Urothelium cell line (cell line): ENCODE data around the gene HOXC11.

ENCODE experiments used
- DNase-seq: peaks from one replicate; pipeline ENCODE4 v3.0.0; 2011; ENCODE audit warnings: low spot score, mixed read lengths
- FAIRE-seq: peaks from 2 replicates; lab custom pipeline; 2011; peaks lifted over from hg19 to GRCh38; lab: Jason Lieb, UNC

HOXC11 gene

GRCh38 chr12:53972722-53973235, at the start of gene HOXC11:
HOXC11 (plus strand) TSS chr12:53973126; CDS start chr12:53973242, 116 bp downstream.
- FAIRE-seq (no peak), DNase-seq (no peak)

- FAIRE-seq = no peak
Measured at GRCh38 chr12:53924521-53925405, 48.2 kb upstream of the HOXC11 start.

GRCh38 chr12:53927220-53928029, 45.5 kb upstream of the HOXC11 start:
- no peak for FAIRE-seq
- DNase-seq = no peak

More at GRCh38 chr12:53924521-53925405, 48.2 kb upstream of the HOXC11 start:
- no peak for DNase-seq

- DNase-seq (peak; percentile 42), FAIRE-seq (no peak)
Measured at GRCh38 chr12:53928054-53928835, 44.7 kb upstream of the HOXC11 start.

- FAIRE-seq (no peak), DNase-seq (no peak)
Measured at GRCh38 chr12:53929527-53929926, 43.4 kb upstream of the HOXC11 start.

GRCh38 chr12:53930591-53931255, 42.2 kb upstream of the HOXC11 start:
- DNase-seq (no peak), FAIRE-seq (no peak)

DNA sequence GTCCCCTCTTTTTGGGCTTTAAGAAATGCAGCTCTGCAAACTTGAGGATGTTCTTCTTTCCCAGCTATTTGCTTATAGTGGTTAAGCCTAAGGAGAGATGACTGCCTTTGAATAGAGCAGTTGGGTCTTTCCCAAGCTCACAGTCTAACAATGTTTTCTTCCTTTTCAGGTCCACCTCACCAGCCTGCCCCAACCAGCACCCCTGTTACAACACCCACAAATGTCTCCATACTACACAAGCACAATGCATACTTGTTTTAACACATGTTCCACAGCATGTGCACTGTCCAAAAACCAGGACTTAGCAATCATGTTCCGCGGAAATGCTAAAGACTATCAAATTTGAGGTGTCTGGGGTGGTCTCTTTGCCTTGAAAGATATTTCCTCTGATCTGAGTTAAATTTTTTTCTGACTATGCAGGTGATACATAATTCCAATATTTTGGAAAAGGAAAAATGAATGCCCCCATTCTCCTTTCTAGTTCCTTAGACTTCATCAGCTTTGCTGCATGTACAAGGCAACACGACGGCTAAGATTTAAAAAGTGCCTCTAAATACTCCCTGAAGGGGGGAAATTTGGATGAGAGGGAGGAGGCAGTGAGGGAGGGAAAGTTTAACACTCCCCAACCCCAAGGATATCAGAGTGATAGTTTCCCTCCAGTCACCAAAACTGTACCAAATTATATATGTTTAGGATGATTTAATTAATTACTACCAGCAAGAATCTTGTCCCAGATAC, 40.9 kb upstream of the HOXC11 start:
- DNase-seq (no peak), FAIRE-seq (no peak)

DNA sequence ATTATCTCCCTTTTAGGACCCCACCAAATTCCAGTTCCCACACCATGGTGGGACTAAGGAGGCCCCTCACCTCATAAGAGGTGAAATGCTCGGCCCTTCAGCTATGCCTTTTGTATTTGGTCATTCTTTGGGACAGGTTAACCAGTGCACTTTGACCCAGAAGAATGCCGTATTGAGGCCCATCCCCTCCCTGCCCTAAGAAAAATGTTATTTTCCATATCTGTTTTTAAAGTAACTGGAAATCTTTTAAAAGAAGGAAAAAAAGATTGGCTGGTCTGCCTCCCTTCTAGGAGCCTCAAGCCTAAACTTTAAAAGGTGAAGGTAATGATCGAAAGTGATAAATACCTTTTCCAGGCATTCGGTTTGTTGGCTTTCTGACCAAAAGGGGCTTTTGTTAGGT, 40.0 kb upstream of the HOXC11 start:
- no peak for DNase-seq
- FAIRE-seq = no peak

DNA sequence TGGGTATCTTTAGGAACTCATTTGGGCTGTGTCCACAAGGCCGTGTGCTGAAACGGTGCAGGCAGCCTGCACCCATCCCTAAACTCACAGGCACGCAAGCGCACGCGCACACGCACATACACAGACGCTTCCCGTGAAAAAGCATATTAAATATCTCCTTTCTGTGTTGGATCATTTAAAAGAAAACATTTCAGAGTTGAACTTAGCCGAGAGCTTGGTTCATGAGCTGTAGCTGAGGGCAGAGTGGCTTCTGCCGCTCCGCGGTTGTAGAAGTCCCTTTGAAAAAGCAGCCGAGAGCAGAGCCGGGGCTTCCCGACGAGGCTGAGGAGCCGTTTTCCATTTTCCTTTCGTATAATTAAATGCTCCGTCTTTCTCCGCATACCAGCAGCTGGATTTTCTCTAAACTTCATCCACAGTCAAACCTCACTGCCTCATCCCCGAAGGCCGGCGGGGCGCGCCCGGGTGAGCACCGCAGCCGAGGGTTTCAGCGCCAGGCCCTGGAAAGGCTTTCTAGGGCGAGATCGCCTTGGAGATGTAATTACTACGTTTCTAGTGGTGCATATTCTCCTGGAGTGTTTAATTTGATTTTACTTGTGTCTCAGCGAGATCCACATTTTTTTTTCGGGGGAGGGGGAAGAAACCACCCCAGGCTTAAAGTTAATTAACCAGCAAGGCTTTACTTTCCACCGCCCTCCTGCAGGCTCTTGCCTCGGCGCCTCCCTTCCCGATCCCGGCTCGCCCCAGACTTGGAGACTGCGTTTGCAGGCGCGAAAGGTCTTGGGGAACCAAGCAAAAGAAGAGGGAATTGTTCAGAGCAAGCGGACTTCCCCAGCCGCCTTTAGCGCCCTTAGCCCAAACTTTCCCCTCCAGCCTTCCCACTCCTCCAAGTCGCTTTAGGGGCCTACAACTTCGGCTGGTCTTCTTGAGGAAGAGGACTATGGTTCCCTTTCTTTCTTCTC, 37.3 kb upstream of the HOXC11 start:
- DNase-seq = no peak
- FAIRE-seq = no peak

GRCh38 chr12:53937099-53937498, 35.8 kb upstream of the HOXC11 start:
- FAIRE-seq = no peak
- DNase-seq = no peak

DNA sequence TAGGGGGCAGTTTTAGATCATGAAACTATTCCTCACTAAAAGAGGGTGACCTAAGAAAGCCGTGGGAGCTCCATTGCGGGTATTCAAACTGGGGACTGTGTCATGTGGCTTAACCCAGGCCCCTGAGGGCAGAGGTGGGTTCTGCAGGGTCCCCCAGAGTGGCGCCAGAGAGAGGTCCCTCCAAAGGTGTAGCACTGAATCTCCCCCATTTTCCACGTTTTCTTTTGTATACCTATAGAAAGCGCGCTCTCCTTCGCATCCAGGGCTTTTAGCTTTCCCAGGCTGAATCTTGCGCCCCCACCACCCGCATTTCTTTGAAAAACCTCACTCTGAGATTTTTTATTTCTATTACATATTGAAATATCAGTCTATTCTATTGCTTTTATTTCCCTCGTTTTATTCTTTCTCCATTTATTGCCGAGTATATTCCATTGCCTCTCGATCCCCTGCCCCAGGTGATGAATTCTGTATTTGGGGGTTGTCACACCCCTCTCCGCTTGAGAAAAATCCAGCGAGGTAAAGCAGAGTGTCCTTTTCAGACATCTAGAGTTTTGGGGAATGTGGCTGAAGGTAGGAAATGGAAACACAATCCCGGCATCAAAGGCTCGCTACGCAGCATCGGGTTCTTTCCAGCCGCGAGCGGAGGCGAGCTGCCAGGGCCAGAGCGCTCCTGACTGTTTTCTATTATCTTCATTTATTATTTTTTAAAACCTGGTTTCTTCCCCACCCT, 35.2 kb upstream of the HOXC11 start:
- DNase-seq (no peak), FAIRE-seq (no peak)

DNA sequence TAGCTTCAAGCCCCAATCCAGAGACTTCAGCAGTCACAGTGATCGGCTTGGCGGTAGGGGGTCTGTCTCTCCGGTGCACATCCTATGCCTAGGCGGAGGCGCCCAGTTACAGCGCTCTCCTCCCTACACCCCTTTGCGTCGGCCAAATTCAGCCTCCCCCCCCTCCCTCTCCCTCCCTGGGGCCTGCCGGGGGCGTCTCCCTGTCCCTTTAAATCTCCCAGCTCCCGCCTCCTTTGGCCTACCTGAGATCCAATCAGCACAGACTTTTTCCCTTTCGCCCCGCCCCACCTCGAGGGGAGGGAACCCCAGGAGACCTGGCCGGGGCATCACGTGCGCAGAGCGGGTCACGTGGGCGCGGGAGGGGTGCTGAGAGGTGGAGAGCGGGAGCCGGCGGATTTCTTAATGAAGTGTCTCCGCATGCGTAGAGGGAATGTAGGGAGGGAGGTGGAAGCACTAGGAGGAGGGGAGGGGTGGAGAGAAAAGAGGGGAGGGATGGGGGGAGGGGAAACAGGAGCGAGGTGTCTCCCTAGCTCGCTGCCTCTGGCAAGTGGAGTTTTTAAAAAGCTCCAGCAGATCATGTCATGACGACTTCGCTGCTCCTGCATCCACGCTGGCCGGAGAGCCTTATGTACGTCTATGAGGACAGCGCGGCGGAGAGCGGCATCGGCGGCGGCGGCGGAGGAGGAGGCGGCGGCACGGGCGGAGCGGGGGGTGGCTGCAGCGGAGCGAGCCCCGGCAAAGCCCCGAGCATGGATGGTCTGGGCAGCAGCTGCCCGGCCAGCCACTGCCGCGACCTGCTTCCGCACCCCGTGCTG, 34.4 kb upstream of the HOXC11 start, which contains the start of gene HOXC13:
TSS of gene HOXC13 (plus strand) at position 506 of the 815 bp plus-strand sequence. CDS start at position 582, 76 bp downstream.
- peak; percentile 100 for DNase-seq
- peak; percentile 97 for FAIRE-seq

- FAIRE-seq (no peak), DNase-seq (peak; percentile 40)
Measured at GRCh38 chr12:53939141-53940108, 33.5 kb upstream of the HOXC11 start.

- FAIRE-seq (no peak), DNase-seq (no peak)
Measured at GRCh38 chr12:53940443-53941014, 32.4 kb upstream of the HOXC11 start.

DNA sequence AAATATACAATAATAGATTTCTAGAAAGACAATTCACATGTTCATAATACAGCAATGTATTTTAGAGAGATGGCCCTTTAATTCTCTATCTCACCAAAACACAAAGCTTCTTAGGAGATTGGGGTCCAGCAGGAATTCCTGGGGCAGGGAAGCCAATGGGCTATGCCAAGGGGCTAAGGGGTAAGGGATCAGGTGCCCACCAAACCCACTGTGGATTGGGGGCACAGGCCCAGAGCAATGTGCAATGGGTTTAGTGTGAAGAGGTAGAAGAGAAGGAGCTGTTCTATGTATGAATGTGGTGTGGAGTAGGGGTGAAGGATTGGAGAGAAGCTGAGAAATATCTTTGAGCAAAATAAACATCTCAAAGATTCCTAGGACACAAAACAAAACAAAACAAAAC, 31.7 kb upstream of the HOXC11 start:
- FAIRE-seq (no peak), DNase-seq (no peak)
